NCI-H2081 treated with DMSO at 0.1 percent for 48 hours (cell line): ENCODE results near the gene JHY.
"Not testable (repeated sequence)": the region's sequence is repeated elsewhere in the genome, so short reads cannot be mapped to it uniquely, and the experiment has no call there.

Source experiments
- DNase-seq: peaks from one replicate; lab custom pipeline; 2025; lab: John Stamatoyannopoulos, UW

The JHY gene

GRCh38 chr11:122882189-122882856 is at the start of gene JHY:
Gene JHY, plus strand, starts transcription at chr11:122882759. Its CDS starts 3,091 bp downstream, at chr11:122885850.
- DNase-seq, result no peak

DNA sequence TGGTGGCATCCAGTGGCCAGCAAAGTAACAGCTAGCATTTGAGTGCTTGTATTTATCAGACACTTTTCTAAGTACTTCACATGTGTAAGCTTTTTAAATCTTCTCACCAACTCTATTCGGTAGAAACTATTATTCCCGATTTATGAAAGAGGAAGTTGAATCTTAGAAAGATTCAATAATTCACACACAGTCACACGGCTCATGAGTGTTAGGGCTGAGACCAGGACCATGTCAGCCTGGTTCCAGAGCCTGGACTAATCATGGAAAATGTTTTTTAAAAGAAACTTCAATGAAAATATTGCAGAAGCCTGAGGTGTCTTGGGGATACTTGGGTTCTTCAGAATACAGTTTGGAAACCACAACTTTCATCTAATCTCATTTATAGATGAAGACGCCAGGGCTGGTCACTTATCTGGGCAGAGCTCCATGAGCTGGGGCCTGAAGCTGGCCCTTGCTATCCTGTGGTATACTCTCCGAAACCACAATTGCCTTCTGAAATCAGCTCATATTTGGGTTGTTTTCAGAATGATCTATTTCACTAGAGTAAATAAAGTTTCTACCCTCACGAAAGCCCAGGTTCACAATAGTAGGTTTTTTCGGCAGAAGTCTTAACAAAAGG is 48.6 kb upstream of the JHY start:
- DNase-seq, result no peak

DNA sequence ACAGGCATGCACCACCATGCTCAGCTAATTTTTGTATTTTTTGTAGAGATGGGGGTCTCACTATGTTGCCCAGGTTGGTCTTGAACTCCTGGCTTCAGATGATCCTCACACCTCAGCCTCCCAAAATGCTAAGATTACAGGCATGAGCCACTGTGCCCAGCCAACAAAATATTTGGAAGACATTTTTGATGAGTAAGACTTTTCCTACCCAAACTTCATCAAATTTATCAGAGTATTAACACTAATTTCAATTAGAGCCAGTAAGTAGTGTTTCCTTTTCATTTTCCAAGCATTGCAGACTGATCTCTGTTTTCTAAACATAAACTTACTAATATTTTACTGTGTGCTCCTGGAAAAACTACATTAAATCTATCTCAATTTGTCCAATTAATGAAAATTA is 45.6 kb upstream of the JHY start:
- DNase-seq, result no peak

DNA sequence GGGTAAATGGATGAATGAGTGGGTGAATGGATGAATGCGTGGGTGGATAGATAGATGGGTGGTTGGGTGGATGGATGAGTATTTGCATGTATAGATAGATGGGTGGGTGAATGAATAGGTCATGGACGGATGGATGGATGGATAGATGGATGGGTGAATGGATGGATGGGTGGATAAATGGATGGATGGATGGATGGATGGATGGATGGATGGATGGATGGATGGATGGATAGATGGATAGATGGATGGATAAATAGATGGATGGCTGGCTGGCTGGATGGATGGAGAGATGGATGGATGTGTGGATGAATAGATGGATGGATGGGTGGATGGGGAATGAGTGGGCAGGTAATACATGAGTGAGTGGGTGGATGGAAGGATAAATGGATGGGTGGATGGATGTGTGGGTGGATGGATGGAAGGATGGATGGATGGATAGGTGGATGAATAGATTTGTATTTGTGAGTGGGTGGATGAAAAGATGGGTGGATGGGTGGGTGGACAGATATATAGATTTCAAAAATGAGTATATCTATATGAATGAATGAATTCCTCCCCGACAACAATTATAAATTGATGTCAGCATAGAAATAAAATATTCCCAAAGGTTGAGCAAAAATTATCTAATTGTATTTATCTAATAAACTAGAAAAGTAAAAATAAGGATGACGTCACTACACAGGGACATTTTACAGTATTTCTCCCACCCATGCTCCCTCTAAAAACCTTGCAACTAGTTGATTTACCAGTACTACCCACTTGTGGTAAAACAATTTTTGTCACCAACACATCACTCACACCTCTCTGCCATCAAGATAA is 44.8 kb upstream of the JHY start:
- no peak for DNase-seq

DNA sequence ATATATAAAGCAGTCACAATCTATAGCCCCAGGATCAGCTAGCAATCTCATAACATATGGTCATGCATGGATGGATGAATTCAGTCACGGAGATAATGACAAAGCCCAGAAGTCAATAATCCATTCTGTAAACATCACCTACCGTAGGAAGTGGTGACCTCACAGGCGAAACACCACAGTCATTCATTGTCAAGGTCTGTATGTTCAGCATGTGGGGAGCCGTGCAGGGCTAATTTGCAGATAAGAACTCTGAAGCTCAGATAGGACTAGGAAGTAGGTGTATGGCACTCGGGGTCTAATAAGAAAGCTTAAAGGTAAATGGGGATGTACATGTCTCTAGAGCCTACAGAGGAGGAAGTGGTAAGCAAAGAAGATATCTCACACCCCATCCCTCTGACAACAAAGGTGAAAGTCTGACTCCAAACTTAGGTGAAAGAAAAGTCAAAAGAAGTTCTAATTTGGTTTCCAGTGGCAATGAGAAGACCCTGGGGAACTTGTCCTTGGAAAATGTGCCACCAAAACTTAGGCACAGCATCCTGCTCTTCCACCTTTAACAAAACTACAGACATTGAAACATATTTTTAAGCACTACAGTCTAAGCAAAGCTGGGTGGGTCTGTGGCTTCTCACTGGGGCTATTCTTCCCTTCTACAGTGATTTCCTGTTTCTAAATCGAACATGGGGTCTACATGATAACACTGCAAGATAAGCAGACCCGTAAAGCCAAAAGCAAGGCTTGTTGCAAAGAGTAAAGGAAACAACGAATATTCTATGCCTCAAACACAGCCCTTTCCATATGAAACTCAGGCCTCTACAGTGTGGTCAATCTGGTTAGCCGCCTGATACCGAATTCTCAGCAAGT is 39.0 kb upstream of the JHY start:
- peak; percentile 58 for DNase-seq

- DNase-seq, result no peak
Observed at GRCh38 chr11:122847466-122847865, 35.1 kb upstream of the JHY start.

- DNase-seq, result no peak
Observed at GRCh38 chr11:122848186-122848585, 34.4 kb upstream of the JHY start.

- no peak for DNase-seq
Observed at GRCh38 chr11:122850076-122850631, 32.4 kb upstream of the JHY start.

DNA sequence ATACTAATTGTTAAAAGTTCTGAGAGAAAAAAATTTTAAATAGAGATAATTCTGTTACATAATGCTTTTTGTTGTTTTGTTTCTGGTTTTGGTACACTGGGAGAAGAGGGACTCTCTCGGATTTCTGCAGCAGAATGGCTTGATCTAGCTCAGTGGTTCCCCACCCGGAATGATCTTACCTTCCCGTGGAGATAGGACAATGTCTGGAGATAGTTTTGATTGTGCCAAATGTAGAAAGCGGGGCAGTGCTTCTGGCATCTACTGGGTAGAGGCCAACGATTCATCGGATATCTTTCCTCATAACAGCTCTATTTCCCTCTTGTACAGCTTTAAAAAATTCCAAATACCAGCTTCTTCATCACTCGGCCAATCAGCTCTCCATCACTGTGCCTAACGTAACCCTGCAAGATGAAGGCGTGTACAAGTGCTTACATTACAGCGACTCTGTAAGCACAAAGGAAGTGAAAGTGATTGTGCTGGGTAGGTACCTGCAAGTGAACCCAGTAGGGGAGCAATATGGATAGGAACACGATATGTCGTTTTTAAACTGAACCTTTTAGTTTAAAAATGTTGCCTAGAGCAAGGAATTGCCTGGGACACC is 31.1 kb upstream of the JHY start:
- no peak for DNase-seq

GRCh38 chr11:122852074-122852795 is 30.3 kb upstream of the JHY start:
- DNase-seq, result no peak

- no peak for DNase-seq
Observed at GRCh38 chr11:122852796-122853160, 29.8 kb upstream of the JHY start.

DNA sequence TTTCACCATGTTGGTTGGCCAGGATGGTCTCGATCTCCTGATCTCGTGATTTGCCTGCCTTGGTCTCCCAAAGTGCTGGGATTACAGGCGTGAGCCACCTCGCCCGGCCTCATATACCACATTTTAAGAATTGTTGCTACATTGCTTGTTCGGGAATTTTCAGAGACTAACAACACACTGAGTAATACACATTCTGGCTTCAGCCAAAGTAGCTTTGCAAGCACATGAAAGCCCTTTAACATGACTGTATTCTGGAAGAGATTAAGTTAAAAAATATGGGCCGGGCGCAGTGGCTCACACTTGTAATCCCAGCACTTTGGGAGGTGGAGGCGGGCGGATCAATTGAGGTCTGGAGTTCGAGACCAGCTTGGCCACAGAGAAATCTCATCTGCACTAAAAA is 29.3 kb upstream of the JHY start:
- no peak for DNase-seq

DNA sequence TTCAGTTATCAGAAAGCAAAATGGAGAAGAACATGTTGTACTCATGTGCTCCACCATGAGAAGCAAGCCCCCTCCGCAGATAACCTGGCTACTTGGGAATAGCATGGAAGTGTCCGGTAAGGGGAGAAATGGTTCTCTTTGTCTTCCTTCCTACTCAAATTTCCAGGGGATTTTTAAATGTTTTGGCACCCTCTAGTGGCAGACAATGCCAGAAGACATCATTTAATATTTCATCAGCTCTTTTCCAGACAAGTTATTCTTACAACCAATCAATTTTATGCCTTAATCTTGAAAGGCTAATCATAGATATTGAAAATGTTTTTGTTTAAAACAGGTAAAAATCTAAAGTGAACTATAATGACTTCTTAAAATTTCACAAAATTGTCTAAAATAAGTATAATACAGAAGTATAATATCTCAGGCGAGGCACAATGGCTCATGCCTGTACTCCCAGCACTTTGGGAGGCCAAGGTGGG is 28.6 kb upstream of the JHY start:
- peak; percentile 59 for DNase-seq

- DNase-seq, result no peak
Observed at GRCh38 chr11:122861631-122862030, 20.9 kb upstream of the JHY start.

- no peak for DNase-seq
Observed at GRCh38 chr11:122862091-122862490, 20.5 kb upstream of the JHY start.

DNA sequence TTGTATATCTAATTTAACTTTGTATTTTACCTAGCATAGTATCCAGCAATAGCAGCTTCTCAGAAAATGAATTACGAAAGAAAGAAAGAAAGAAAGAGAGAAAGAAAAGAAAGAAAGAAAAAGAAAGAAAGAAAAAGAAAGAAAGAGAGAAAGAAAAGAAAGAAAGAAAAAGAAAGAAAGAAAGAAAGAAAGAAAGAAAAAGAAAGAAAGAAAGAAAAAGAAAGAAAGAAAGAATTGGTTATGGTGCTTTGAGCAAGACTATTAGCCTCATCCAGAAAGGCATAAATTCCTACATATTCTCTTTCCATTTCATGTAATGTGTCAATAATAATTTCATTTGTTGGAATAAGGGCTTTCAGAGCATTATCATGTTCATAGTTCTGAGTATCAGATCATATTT is 19.4 kb upstream of the JHY start:
- DNase-seq, result not testable (repeated sequence)

- DNase-seq, result peak; percentile 35
Observed at GRCh38 chr11:122863704-122864326, 18.7 kb upstream of the JHY start.

GRCh38 chr11:122864386-122865115 is 18.0 kb upstream of the JHY start:
- no peak for DNase-seq

DNA sequence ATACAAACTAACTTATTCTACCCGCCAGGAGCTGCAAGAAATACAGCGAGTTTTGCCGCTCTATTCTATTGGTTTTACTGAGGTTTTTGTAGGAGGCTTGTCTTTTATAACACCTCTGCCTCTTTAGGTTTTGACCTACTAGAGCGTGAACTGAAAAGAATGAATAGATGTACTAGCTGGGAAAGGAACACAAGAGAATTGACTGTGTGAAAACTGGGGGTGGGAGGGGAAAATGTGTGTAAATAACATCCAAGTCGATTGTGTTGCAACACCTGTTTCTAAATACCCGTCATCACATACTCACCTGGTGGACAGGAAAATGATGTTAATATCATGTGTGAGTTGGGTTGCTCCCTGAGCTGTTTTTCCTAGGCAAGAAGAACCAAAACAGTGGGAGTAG is 12.9 kb upstream of the JHY start:
- peak; percentile 46 for DNase-seq
